ENCODE data around the gene NFKB2.

DNA sequence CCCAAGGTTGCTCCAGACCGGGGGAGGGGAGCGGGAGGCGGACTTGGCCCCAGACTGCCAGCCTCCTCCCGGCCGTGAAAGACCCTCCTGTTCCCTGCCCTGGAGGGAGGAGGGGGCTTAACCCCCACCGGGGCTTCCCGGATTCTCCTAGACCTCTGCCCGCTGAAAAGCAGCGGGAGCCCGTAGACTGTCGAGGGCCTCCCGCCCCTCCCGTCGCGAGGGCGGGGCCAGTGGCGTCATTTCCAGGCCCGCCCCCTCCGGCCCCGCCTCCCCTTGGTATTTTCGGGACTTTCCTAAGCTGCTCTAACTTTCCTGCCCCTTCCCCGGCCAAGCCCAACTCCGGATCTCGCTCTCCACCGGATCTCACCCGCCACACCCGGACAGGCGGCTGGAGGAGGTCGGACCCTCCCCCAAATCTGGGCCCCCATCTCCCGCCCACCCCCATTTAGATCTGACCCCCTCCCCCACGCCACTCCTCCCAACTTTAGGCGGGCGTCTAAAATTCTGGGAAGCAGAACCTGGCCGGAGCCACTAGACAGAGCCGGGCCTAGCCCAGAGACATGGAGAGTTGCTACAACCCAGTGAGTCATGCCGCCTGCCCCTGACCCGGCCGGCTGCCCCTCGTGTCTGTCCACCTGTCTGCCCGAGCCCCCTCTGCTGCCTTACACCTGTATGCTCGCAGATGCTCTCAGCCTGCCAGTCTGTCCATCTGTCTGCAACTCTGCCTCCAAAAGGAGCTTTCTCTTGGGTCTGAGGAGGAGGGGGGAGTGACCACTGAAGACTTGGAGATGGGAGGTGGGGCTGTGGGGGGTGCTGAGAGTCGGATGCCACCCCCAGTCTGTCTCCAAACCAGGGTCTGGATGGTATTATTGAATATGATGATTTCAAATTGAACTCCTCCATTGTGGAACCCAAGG, at the start of gene NFKB2:
- TF ChIP-seq YY1 (IDR thresholded peaks at IDR 0.05; ENCODE audit: insufficient read depth, insufficient read length): no peak
- no peak for TF ChIP-seq ZNF274 (IDR thresholded peaks at IDR 0.05; ENCODE audit: low read depth, low read length)
- TF ChIP-seq SUZ12 (IDR thresholded peaks at IDR 0.05; ENCODE audit: extremely low read depth, insufficient read depth, insufficient read length): no peak
